Stimulated activated CD8-positive, alpha-beta memory T cell treated with anti-CD3 and anti-CD28 coated beads, Interleukin-2, amount 100 ng/mL, for 48 hours (primary cell): Measurements from ENCODE around the gene MIEN1.
A peak's percentile ranks its signal among the peaks of the same experiment; 100 is the strongest.
"Not testable (repeated sequence)": the region's sequence is repeated elsewhere in the genome, so short reads cannot be mapped to it uniquely, and the experiment has no call there.

ENCODE experiments used
- DNase-seq, 2 donors: peaks; one replicate each; pipeline ENCODE4 v3.0.0-alpha.2; 2020; ENCODE audit warnings: low read depth in 2 of 2

The MIEN1 gene

GRCh38 chr17:39730095-39730921 lies at the start of gene MIEN1:
Gene MIEN1 (minus strand): TSS chr17:39730532. CDS start chr17:39730495, 37 bp downstream.
- peak; percentile 91 to 95 for DNase-seq

- DNase-seq, result no peak
These were observed 47.4 kb upstream of the MIEN1 start for GRCh38 chr17:39777534-39778365.

GRCh38 chr17:39776252-39776651 lies 45.9 kb upstream of the MIEN1 start:
- no peak for DNase-seq

- no peak for DNase-seq
These were observed 44.7 kb upstream of the MIEN1 start for GRCh38 chr17:39775031-39775430.

- DNase-seq, result no peak
These were observed 43.7 kb upstream of the MIEN1 start for GRCh38 chr17:39774047-39774446.

GRCh38 chr17:39772987-39773934 lies 42.9 kb upstream of the MIEN1 start:
- no peak for DNase-seq

GRCh38 chr17:39772415-39772814 lies 42.1 kb upstream of the MIEN1 start:
- no peak for DNase-seq

GRCh38 chr17:39769974-39770587 lies 39.7 kb upstream of the MIEN1 start:
- DNase-seq, result no peak

GRCh38 chr17:39767147-39767546 lies 36.8 kb upstream of the MIEN1 start:
- no peak for DNase-seq

- no peak for DNase-seq
These were observed 35.4 kb upstream of the MIEN1 start for GRCh38 chr17:39765766-39766165.

GRCh38 chr17:39765175-39765574 lies 34.8 kb upstream of the MIEN1 start:
- DNase-seq, result no peak

- not testable (repeated sequence) for DNase-seq
These were observed 33.8 kb upstream of the MIEN1 start for GRCh38 chr17:39764171-39764570.

GRCh38 chr17:39763051-39763820 lies 32.9 kb upstream of the MIEN1 start:
- DNase-seq, result no peak

GRCh38 chr17:39761861-39762496 lies 31.6 kb upstream of the MIEN1 start:
- DNase-seq, result no peak

GRCh38 chr17:39759204-39759603 lies 28.9 kb upstream of the MIEN1 start:
- DNase-seq, result no peak

GRCh38 chr17:39757931-39758873 lies 27.9 kb upstream of the MIEN1 start:
- peak in 1 of 2 donors; percentile 59 for DNase-seq

GRCh38 chr17:39757176-39757662 lies 26.9 kb upstream of the MIEN1 start:
- no peak for DNase-seq

GRCh38 chr17:39756380-39757079 lies 26.2 kb upstream of the MIEN1 start:
- no peak for DNase-seq
